ENCODE measurements around the gene TROAP. TPM values are rescaled to one million over a fixed set of nuclear protein-coding genes. Genes with fewer than 3 reads are reported as not detected.
A peak's percentile ranks its signal among the peaks of the same experiment; 100 is the strongest.

TROAP gene
- total and polyA plus RNA-seq, 9 of the 15 experiments (the other 6 are each of a cell fraction or from before 2014, with no cell fraction given) = 46.4 to 171 (median 59.8) TPM

- TF ChIP-seq E2F8 (IDR thresholded peaks at IDR 0.05; ENCODE audit: low read depth, partially characterized antibody) (no peak), SFPQ (IDR thresholded peaks at IDR 0.05; ENCODE audit: low read depth, low read length) (no peak), PATZ1 (CRISPR knock-in tag; IDR thresholded peaks at IDR 0.05; ENCODE audit: borderline replicate concordance) (no peak), HMG20B (CRISPR knock-in tag; IDR thresholded peaks at IDR 0.05) (no peak), U2AF1 (optimal IDR thresholded peaks at IDR 0.05; ENCODE audit: low read depth, low read length) (no peak), BRCA1 (IDR thresholded peaks at IDR 0.05) (no peak), BRCA1 (CRISPR knock-in tag; IDR thresholded peaks at IDR 0.05) (no peak), RREB1 (CRISPR knock-in tag; IDR thresholded peaks at IDR 0.05) (0 out of 2 replicates have a peak, but pooled peaks have one; percentile 26), THAP7 (CRISPR knock-in tag; IDR thresholded peaks at IDR 0.05) (no peak), NELFE (IDR thresholded peaks at IDR 0.05; ENCODE audit: insufficient read depth, insufficient read length) (no peak), HIVEP1 (CRISPR knock-in tag; IDR thresholded peaks at IDR 0.05) (no peak)
Observed at GRCh38 chr12:49322708-49323523, at the start of gene TROAP (continued).

All from K562 (cell line).